MM.1S (cell line): ENCODE measurements around the gene ADD1.

ENCODE experiments used
- DNase-seq: peaks from one replicate; pipeline ENCODE4 v3.0.0-alpha.2; 2015
- H2AFZ ChIP-seq: fragments of 300-600 bp; sonication (generic); 2 replicates; pipeline ENCODE4 v1.6.0; 2016; ENCODE audit warnings: antibody characterized with exemption, low read length
- H3F3A ChIP-seq: fragments of 300-600 bp; sonication (generic); 2 replicates; pipeline ENCODE4 v1.6.1; 2016; ENCODE audit warnings: mild to moderate bottlenecking, antibody characterized with exemption, low read length, moderate library complexity, mixed read lengths; ENCODE audit not compliant: insufficient read depth
- H3K27ac ChIP-seq: fragments of 300-600 bp; sonication (generic); 2 replicates; pipeline ENCODE4 v1.5.1; 2016; ENCODE audit warnings: mild to moderate bottlenecking, low read length
- H3K27me3 ChIP-seq: fragments of 300-600 bp; sonication (generic); replicated peaks from 2 replicates; pipeline ENCODE4 v1.6.0; 2016; ENCODE audit warnings: low read length; ENCODE audit not compliant: insufficient read depth
- H3K36me3 ChIP-seq: fragments of 300-600 bp; sonication (generic); replicated peaks from 2 replicates; pipeline ENCODE4 v1.6.1; 2016; ENCODE audit warnings: mild to moderate bottlenecking, low read length, mixed read lengths; ENCODE audit not compliant: insufficient read depth
- H3K4me1 ChIP-seq: fragments of 300-600 bp; sonication (generic); 2 replicates; pipeline ENCODE4 v1.6.1; 2016; ENCODE audit warnings: low read length, mixed read lengths
- H3K4me2 ChIP-seq: fragments of 300-600 bp; sonication (generic); 2 replicates; pipeline ENCODE4 v1.6.0; 2016; ENCODE audit warnings: low read depth, low read length
- H3K4me3 ChIP-seq: fragments of 300-600 bp; sonication (generic); 2 replicates; pipeline ENCODE4 v1.5.1; 2016; ENCODE audit warnings: low read length, mixed read lengths
- H3K79me2 ChIP-seq: fragments of 300-600 bp; sonication (generic); 2 replicates; pipeline ENCODE4 v1.6.1; 2016; ENCODE audit warnings: mixed run types, low read length, mixed read lengths
- H3K9ac ChIP-seq: fragments of 300-600 bp; sonication (generic); 2 replicates; pipeline ENCODE4 v1.6.1; 2016; ENCODE audit warnings: low read length, mixed read lengths
- H3K9me2 ChIP-seq: fragments of 300-600 bp; sonication (generic); replicated peaks from 2 replicates; pipeline ENCODE4 v1.6.1; 2016; ENCODE audit warnings: mild to moderate bottlenecking, low read length, mixed read lengths; ENCODE audit not compliant: insufficient read depth
- H3K9me3 ChIP-seq: fragments of 300-600 bp; sonication (generic); replicated peaks from 2 replicates; pipeline ENCODE4 v1.6.1; 2016; ENCODE audit warnings: mild to moderate bottlenecking, low read length, mixed read lengths; ENCODE audit not compliant: insufficient read depth
- H4K20me1 ChIP-seq: fragments of 300-600 bp; sonication (generic); 2 replicates; pipeline ENCODE4 v1.6.1; 2016; ENCODE audit warnings: mild to moderate bottlenecking, low read length, moderate library complexity, mixed read lengths; ENCODE audit not compliant: insufficient read depth
- EZH2 ChIP-seq: fragments of 300-600 bp; sonication (generic); optimal IDR thresholded peaks from 2 replicates; pipeline ENCODE3; 2017; ENCODE audit warnings: low read depth, mild to moderate bottlenecking, antibody characterized with exemption, low read length, mixed read lengths
- EZH2phosphoT487 ChIP-seq: fragments of 300-600 bp; sonication (generic); IDR thresholded peaks from 2 replicates; pipeline ENCODE4 v1.6.1; 2018; ENCODE audit warnings: antibody characterized with exemption, low read length
- TF ChIP-seq, protein P1 (sequence below): fragments of 300-600 bp; sonication (generic); IDR thresholded peaks from 2 replicates; pipeline ENCODE4 v1.5.1; 2016; ENCODE audit warnings: antibody characterized with exemption, low read length, mixed read lengths

ADD1 gene

GRCh38 chr4:2870082-2870481 lies 26.4 kb downstream of the ADD1 start:
- TF ChIP-seq EZH2phosphoT487 (no peak), EZH2 (no peak)
- TF ChIP-seq, protein P1, sequence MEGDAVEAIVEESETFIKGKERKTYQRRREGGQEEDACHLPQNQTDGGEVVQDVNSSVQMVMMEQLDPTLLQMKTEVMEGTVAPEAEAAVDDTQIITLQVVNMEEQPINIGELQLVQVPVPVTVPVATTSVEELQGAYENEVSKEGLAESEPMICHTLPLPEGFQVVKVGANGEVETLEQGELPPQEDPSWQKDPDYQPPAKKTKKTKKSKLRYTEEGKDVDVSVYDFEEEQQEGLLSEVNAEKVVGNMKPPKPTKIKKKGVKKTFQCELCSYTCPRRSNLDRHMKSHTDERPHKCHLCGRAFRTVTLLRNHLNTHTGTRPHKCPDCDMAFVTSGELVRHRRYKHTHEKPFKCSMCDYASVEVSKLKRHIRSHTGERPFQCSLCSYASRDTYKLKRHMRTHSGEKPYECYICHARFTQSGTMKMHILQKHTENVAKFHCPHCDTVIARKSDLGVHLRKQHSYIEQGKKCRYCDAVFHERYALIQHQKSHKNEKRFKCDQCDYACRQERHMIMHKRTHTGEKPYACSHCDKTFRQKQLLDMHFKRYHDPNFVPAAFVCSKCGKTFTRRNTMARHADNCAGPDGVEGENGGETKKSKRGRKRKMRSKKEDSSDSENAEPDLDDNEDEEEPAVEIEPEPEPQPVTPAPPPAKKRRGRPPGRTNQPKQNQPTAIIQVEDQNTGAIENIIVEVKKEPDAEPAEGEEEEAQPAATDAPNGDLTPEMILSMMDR, result no peak
- Histone ChIP-seq H3K4me2 (no peak overlapping the region), H3K9me3 (no peaks in the 10 kb centered on the region), H3K9ac (no peak overlapping the region), H4K20me1 (peaks cover 28% of the 10 kb centered on the region), H3K27ac (no peak overlapping the region), H3K4me1 (no peaks in the 10 kb centered on the region), H3K4me3 (no peak overlapping the region), H3F3A (no peaks in the 10 kb centered on the region), H3K9me2 (no peaks in the 10 kb centered on the region), H2AFZ (no peak overlapping the region), H3K36me3 (no peaks in the 10 kb centered on the region), H3K27me3 (no peaks in the 10 kb centered on the region), H3K79me2 (peaks cover 97% of the 10 kb centered on the region)
- DNase-seq, result no peak

DNA sequence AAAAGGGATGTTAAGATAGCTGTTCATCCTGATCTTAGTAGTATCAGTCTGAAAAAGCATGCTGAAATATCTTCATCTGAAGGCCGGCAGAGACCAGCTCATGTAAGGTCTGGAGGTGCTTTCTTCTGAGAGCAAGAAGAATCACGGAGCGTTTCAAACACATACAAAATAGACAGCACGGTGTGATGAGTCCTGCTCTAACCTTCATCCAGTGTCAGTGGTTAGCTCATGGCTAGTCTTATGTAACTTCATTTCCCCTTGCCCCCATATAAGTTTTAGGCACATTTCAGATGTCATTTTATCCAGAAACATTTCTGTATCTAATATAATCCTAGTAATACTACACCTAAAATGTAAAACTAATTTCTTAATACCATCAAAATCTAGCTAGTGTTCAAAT lies 27.8 kb downstream of the ADD1 start:
- Histone ChIP-seq H3K9ac (no peak overlapping the region), H3K4me1 (no peaks in the 10 kb centered on the region), H4K20me1 (peaks cover 28% of the 10 kb centered on the region), H3K4me3 (no peak overlapping the region), H2AFZ (no peak overlapping the region), H3K27ac (no peak overlapping the region), H3K36me3 (no peaks in the 10 kb centered on the region), H3K27me3 (no peaks in the 10 kb centered on the region), H3K79me2 (peaks cover 96% of the 10 kb centered on the region), H3K4me2 (no peak overlapping the region), H3F3A (no peaks in the 10 kb centered on the region), H3K9me3 (no peaks in the 10 kb centered on the region), H3K9me2 (no peaks in the 10 kb centered on the region)
- no peak for DNase-seq
- TF ChIP-seq EZH2phosphoT487, result no peak
- TF ChIP-seq, protein P1, result no peak
- no peak for TF ChIP-seq EZH2

GRCh38 chr4:2871911-2872310 lies 28.3 kb downstream of the ADD1 start:
- Histone ChIP-seq H4K20me1 (peaks cover 28% of the 10 kb centered on the region), H3K4me2 (no peak overlapping the region), H3K36me3 (no peaks in the 10 kb centered on the region), H3K4me3 (no peak overlapping the region), H3K9me2 (no peaks in the 10 kb centered on the region), H3K27me3 (no peaks in the 10 kb centered on the region), H3K9ac (no peak overlapping the region), H3K9me3 (no peaks in the 10 kb centered on the region), H2AFZ (no peak overlapping the region), H3F3A (no peaks in the 10 kb centered on the region), H3K79me2 (peaks cover 92% of the 10 kb centered on the region), H3K27ac (no peak overlapping the region), H3K4me1 (no peaks in the 10 kb centered on the region)
- DNase-seq, result no peak
- TF ChIP-seq, protein P1, result no peak
- TF ChIP-seq EZH2phosphoT487, result no peak
- no peak for TF ChIP-seq EZH2
